Testis (tissue), 2 donors: ENCODE measurements around the gene PLEKHM2.

Source experiments
- CTCF ChIP-seq, 3 experiments: fragments of 450-650 bp in 2 of 3; fragments of 200-600 bp in 1 of 3; sonication (generic) in 1 of 3; IDR thresholded peaks; one replicate each; pipeline ENCODE4 v1.5.1; 2016 to 2019; ENCODE audit warnings: antibody characterized with exemption in 3 of 3, mild to moderate bottlenecking in 2 of 3, moderate library complexity in 1 of 3
- POLR2A ChIP-seq: fragments of 450-650 bp; IDR thresholded peaks from one replicate; pipeline ENCODE4 v1.6.1; 2017; ENCODE audit warnings: antibody characterized with exemption, mild to moderate bottlenecking, moderate library complexity

- TF ChIP-seq POLR2A (no peak), CTCF (IDR thresholded peaks at IDR 0.05) (no peak)
Observed at GRCh38 chr1:15777909-15778707, 94.0 kb downstream of the PLEKHM2 start.
